Karpas-422 (cell line): ENCODE results near the gene RUFY3. TPM values are rescaled to one million over a fixed set of nuclear protein-coding genes. Genes with fewer than 3 reads are reported as not detected.

ENCODE experiments used
- DNase-seq: peaks from one replicate; pipeline ENCODE4 v3.0.0-alpha.2; 2015
- H2AFZ ChIP-seq: fragments of 200-600 bp; sonication (generic); 2 replicates; pipeline ENCODE4 v1.6.1; 2014; ENCODE audit warnings: antibody characterized with exemption, low read length, mixed read lengths
- H3K27ac ChIP-seq: fragments of 200-600 bp; sonication (generic); 2 replicates; pipeline ENCODE4 v1.5.1; 2014; ENCODE audit warnings: mild to moderate bottlenecking, low read length, moderate library complexity
- H3K27me3 ChIP-seq: fragments of 200-600 bp; sonication (generic); 2 replicates; pipeline ENCODE4 v1.6.1; 2014; ENCODE audit warnings: low read length, mixed read lengths
- H3K36me3 ChIP-seq: fragments of 200-600 bp; sonication (generic); 2 replicates; pipeline ENCODE4 v1.6.1; 2014; ENCODE audit warnings: low read length, mixed read lengths; ENCODE audit not compliant: insufficient read depth
- H3K4me1 ChIP-seq: fragments of 200-600 bp; sonication (generic); 2 replicates; pipeline ENCODE4 v1.6.1; 2014; ENCODE audit warnings: mild to moderate bottlenecking, low read length, mixed read lengths
- H3K4me2 ChIP-seq: fragments of 200-600 bp; sonication (generic); 2 replicates; pipeline ENCODE4 v1.6.1; 2014; ENCODE audit warnings: low read length, low read depth, mild to moderate bottlenecking; ENCODE audit not compliant: poor library complexity, severe bottlenecking
- H3K4me3 ChIP-seq: fragments of 200-600 bp; sonication (generic); 2 replicates; pipeline ENCODE4 v1.5.1; 2014; ENCODE audit warnings: mild to moderate bottlenecking, antibody characterized with exemption, low read length, mixed read lengths
- H3K79me2 ChIP-seq: fragments of 200-600 bp; sonication (generic); 2 replicates; pipeline ENCODE4 v1.6.1; 2014; ENCODE audit warnings: mild to moderate bottlenecking, low read length, mixed read lengths
- H3K9ac ChIP-seq: fragments of 200-600 bp; sonication (generic); 2 replicates; pipeline ENCODE4 v1.6.0; 2014; ENCODE audit warnings: low read length
- H3K9me2 ChIP-seq: fragments of 200-600 bp; sonication (generic), shearing (Covaris generic); replicated peaks from 2 replicates; pipeline ENCODE4 v1.6.0; 2014; ENCODE audit warnings: mild to moderate bottlenecking, low read length, moderate library complexity; ENCODE audit not compliant: insufficient read depth
- H3K9me3 ChIP-seq: fragments of 300-700, 200-600 bp; sonication (generic); 2 replicates; pipeline ENCODE4 v1.6.1; 2014; ENCODE audit warnings: low read length, mixed read lengths
- H4K20me1 ChIP-seq: fragments of 200-600 bp; sonication (generic); 2 replicates; pipeline ENCODE4 v1.6.1; 2014; ENCODE audit warnings: mild to moderate bottlenecking, antibody characterized with exemption, low read length, low read depth; ENCODE audit not compliant: insufficient read depth
- total RNA-seq: library from RNA; depleted of rRNA; stranded (reverse); fragments of >200 nt; shearing (Covaris generic); gene quantifications from 2 replicates; pipeline ENCODE4 v1.2.3, GENCODE V29; 2014; ENCODE audit warnings: low replicate concordance

The RUFY3 gene
- total RNA-seq, 1 experiment from 2014 or later: 26.9 TPM

- Histone ChIP-seq H2AFZ (no peak overlapping the region), H4K20me1 (no peaks in the 10 kb centered on the region), H3K27me3 (no peaks in the 10 kb centered on the region), H3K27ac (no peak overlapping the region), H3K36me3 (no peaks in the 10 kb centered on the region), H3K4me3 (no peak overlapping the region), H3K4me1 (no peaks in the 10 kb centered on the region), H3K79me2 (no peaks in the 10 kb centered on the region), H3K9ac (no peak overlapping the region), H3K9me2 (no peaks in the 10 kb centered on the region), H3K4me2 (no peak overlapping the region), H3K9me3 (no peaks in the 10 kb centered on the region)
- no peak for DNase-seq
Observed at GRCh38 chr4:70787496-70787895, 65.7 kb downstream of the RUFY3 start.

GRCh38 chr4:70788733-70789132 is 67.0 kb downstream of the RUFY3 start:
- Histone ChIP-seq H4K20me1 (no peaks in the 10 kb centered on the region), H3K4me2 (no peak overlapping the region), H3K79me2 (no peaks in the 10 kb centered on the region), H3K9me2 (no peaks in the 10 kb centered on the region), H3K27ac (no peak overlapping the region), H3K36me3 (no peaks in the 10 kb centered on the region), H2AFZ (no peak overlapping the region), H3K27me3 (no peaks in the 10 kb centered on the region), H3K4me1 (no peaks in the 10 kb centered on the region), H3K4me3 (no peak overlapping the region), H3K9ac (no peak overlapping the region), H3K9me3 (no peaks in the 10 kb centered on the region)
- no peak for DNase-seq

GRCh38 chr4:70793626-70794025 is 71.9 kb downstream of the RUFY3 start:
- Histone ChIP-seq H3K79me2 (no peaks in the 10 kb centered on the region), H4K20me1 (no peaks in the 10 kb centered on the region), H3K9ac (no peak overlapping the region), H3K27me3 (no peaks in the 10 kb centered on the region), H3K27ac (no peak overlapping the region), H3K4me3 (no peak overlapping the region), H3K4me2 (no peak overlapping the region), H2AFZ (no peak overlapping the region), H3K4me1 (no peaks in the 10 kb centered on the region), H3K36me3 (no peaks in the 10 kb centered on the region), H3K9me3 (no peaks in the 10 kb centered on the region), H3K9me2 (no peaks in the 10 kb centered on the region)
- no peak for DNase-seq

- H3K9me3 ChIP-seq: no peaks in the 10 kb centered on the region
- no peak overlapping the region for H2AFZ ChIP-seq
- no peaks in the 10 kb centered on the region for H3K9me2 ChIP-seq
- no peaks in the 10 kb centered on the region for H3K36me3 ChIP-seq
- H4K20me1 ChIP-seq: no peaks in the 10 kb centered on the region
- no peaks in the 10 kb centered on the region for H3K27me3 ChIP-seq
- no peak overlapping the region for H3K9ac ChIP-seq
- no peak for DNase-seq
- no peak overlapping the region for H3K27ac ChIP-seq
- no peak overlapping the region for H3K4me2 ChIP-seq
- H3K79me2 ChIP-seq: no peaks in the 10 kb centered on the region
- H3K4me3 ChIP-seq: no peak overlapping the region
- H3K4me1 ChIP-seq: peaks cover 8% of the 10 kb centered on the region
Observed at GRCh38 chr4:70801265-70801809, 79.6 kb downstream of the RUFY3 start.

- no peak overlapping the region for H2AFZ ChIP-seq
- no peaks in the 10 kb centered on the region for H3K9me3 ChIP-seq
- no peak overlapping the region for H3K27ac ChIP-seq
- no peak overlapping the region for H3K9ac ChIP-seq
- H4K20me1 ChIP-seq: no peaks in the 10 kb centered on the region
- H3K4me2 ChIP-seq: no peak overlapping the region
- no peaks in the 10 kb centered on the region for H3K27me3 ChIP-seq
- H3K36me3 ChIP-seq: no peaks in the 10 kb centered on the region
- H3K4me1 ChIP-seq: peaks cover 8% of the 10 kb centered on the region
- H3K4me3 ChIP-seq: no peak overlapping the region
- DNase-seq: no peak
- H3K79me2 ChIP-seq: no peaks in the 10 kb centered on the region
- H3K9me2 ChIP-seq: no peaks in the 10 kb centered on the region
Observed at GRCh38 chr4:70802928-70803580, 81.3 kb downstream of the RUFY3 start.

GRCh38 chr4:70808151-70808550 is 86.4 kb downstream of the RUFY3 start:
- H3K4me2 ChIP-seq: no peak overlapping the region
- H3K36me3 ChIP-seq: no peaks in the 10 kb centered on the region
- DNase-seq: no peak
- H3K79me2 ChIP-seq: no peaks in the 10 kb centered on the region
- H2AFZ ChIP-seq: no peak overlapping the region
- H3K27me3 ChIP-seq: no peaks in the 10 kb centered on the region
- H3K9me3 ChIP-seq: no peaks in the 10 kb centered on the region
- H3K9ac ChIP-seq: no peak overlapping the region
- H3K27ac ChIP-seq: no peak overlapping the region
- H3K4me1 ChIP-seq: peaks cover 8% of the 10 kb centered on the region
- H3K9me2 ChIP-seq: no peaks in the 10 kb centered on the region
- H4K20me1 ChIP-seq: no peaks in the 10 kb centered on the region
- H3K4me3 ChIP-seq: no peak overlapping the region

GRCh38 chr4:70815370-70815769 is 93.6 kb downstream of the RUFY3 start:
- Histone ChIP-seq H3K27me3 (no peaks in the 10 kb centered on the region), H3K79me2 (no peaks in the 10 kb centered on the region), H3K4me1 (peaks cover 26% of the 10 kb centered on the region), H3K36me3 (peaks cover 20% of the 10 kb centered on the region), H3K27ac (no peak overlapping the region), H3K4me3 (no peak overlapping the region), H4K20me1 (no peaks in the 10 kb centered on the region), H3K9me2 (no peaks in the 10 kb centered on the region), H3K4me2 (no peak overlapping the region), H3K9ac (no peak overlapping the region), H2AFZ (no peak overlapping the region), H3K9me3 (no peaks in the 10 kb centered on the region)
- no peak for DNase-seq

- Histone ChIP-seq H2AFZ (no peak overlapping the region), H3K9me2 (no peaks in the 10 kb centered on the region), H3K4me1 (peaks cover 26% of the 10 kb centered on the region), H3K79me2 (no peaks in the 10 kb centered on the region), H4K20me1 (no peaks in the 10 kb centered on the region), H3K9me3 (no peaks in the 10 kb centered on the region), H3K9ac (no peak overlapping the region), H3K4me3 (no peak overlapping the region), H3K4me2 (no peak overlapping the region), H3K27me3 (no peaks in the 10 kb centered on the region), H3K36me3 (peaks cover 25% of the 10 kb centered on the region), H3K27ac (no peak overlapping the region)
- DNase-seq: no peak
Observed at GRCh38 chr4:70816894-70817293, 95.1 kb downstream of the RUFY3 start.
